Measurements from ENCODE around the gene PVALEF. TPM values are rescaled to one million over a fixed set of nuclear protein-coding genes. Genes with fewer than 3 reads are reported as not detected.
"Not testable (repeated sequence)": the region's sequence is repeated elsewhere in the genome, so short reads cannot be mapped to it uniquely, and the experiment has no call there.

PVALEF gene
- total RNA-seq, 4 donors from 2014 or later, result not detected

GRCh38 chr17:81148986-81149533, 16.2 kb upstream of the PVALEF start:
- WGBS, 2 donors, result 83 to 86% methylated on average over 11 to 13 of the region's 14 CpGs
- no peak overlapping the region for H3K27ac ChIP-seq

GRCh38 chr17:81150377-81151077, 14.8 kb upstream of the PVALEF start:
- intact Hi-C loops (cut with DNase I), result no loop called here
- 53% methylated on average over 8 to 13 of the region's 14 CpGs for WGBS, 2 donors
- no peaks in the 10 kb centered on the region for H3K9me3 ChIP-seq
- H3K27ac ChIP-seq, result no peak overlapping the region
- H3K4me3 ChIP-seq (replicated peaks in 1 of 3), result no peak overlapping the region
- H3K4me1 ChIP-seq, result peaks cover 0 to 10% of the 10 kb centered on the region in 2 donors
- no peak for TF ChIP-seq CTCF (IDR thresholded peaks at IDR 0.05)
- TF ChIP-seq POLR2A (IDR thresholded peaks at IDR 0.05), result no peak
- H3K36me3 ChIP-seq, result no peaks in the 10 kb centered on the region
- no peak for DNase-seq
- no peaks in the 10 kb centered on the region for H3K27me3 ChIP-seq

More at GRCh38 chr17:81148986-81149533, 16.2 kb upstream of the PVALEF start:
- Histone ChIP-seq H3K9me3 (no peaks in the 10 kb centered on the region), H3K36me3 (no peaks in the 10 kb centered on the region), H3K27me3 (no peaks in the 10 kb centered on the region), H3K4me3 (replicated peaks in 1 of 3) (no peak overlapping the region), H3K4me1 (peaks cover 0 to 10% of the 10 kb centered on the region in 2 donors)
- DNase-seq, result no peak
- intact Hi-C loops (cut with DNase I), result no loop called here
- TF ChIP-seq CTCF (IDR thresholded peaks at IDR 0.05) (no peak), POLR2A (IDR thresholded peaks at IDR 0.05) (no peak)

GRCh38 chr17:81151278-81151677, 14.0 kb upstream of the PVALEF start:
- H3K36me3 ChIP-seq, result no peaks in the 10 kb centered on the region
- no peaks in the 10 kb centered on the region for H3K9me3 ChIP-seq
- 84 to 94% methylated on average over 5 to 7 of the region's 13 CpGs for WGBS, 2 donors
- H3K4me3 ChIP-seq (replicated peaks in 1 of 3), result no peak overlapping the region
- no peaks in the 10 kb centered on the region for H3K27me3 ChIP-seq
- peaks cover 0 to 10% of the 10 kb centered on the region in 2 donors for H3K4me1 ChIP-seq
- no peak for DNase-seq
- H3K27ac ChIP-seq, result no peak overlapping the region
- intact Hi-C loops (cut with DNase I), result no loop called here
- TF ChIP-seq POLR2A (IDR thresholded peaks at IDR 0.05), result no peak
- TF ChIP-seq CTCF (IDR thresholded peaks at IDR 0.05), result no peak

GRCh38 chr17:81152288-81152828, 12.9 kb upstream of the PVALEF start:
- no peak overlapping the region for H3K27ac ChIP-seq
- no peaks in the 10 kb centered on the region for H3K27me3 ChIP-seq
- TF ChIP-seq POLR2A (IDR thresholded peaks at IDR 0.05) (no peak), CTCF (IDR thresholded peaks at IDR 0.05) (no peak)
- no peaks in the 10 kb centered on the region for H3K9me3 ChIP-seq
- WGBS, 2 donors, result 80 to 89% methylated on average over 8 of the region's 8 CpGs
- intact Hi-C loops (cut with DNase I), result no loop called here
- H3K36me3 ChIP-seq, result no peaks in the 10 kb centered on the region
- H3K4me3 ChIP-seq (replicated peaks in 1 of 3), result no peak overlapping the region
- peaks cover 0 to 10% of the 10 kb centered on the region in 2 donors for H3K4me1 ChIP-seq
- no peak for DNase-seq

GRCh38 chr17:81153340-81153803, 11.9 kb upstream of the PVALEF start:
- no peaks in the 10 kb centered on the region for H3K27me3 ChIP-seq
- H3K36me3 ChIP-seq, result no peaks in the 10 kb centered on the region
- no peak for DNase-seq
- intact Hi-C loops (cut with DNase I), result no loop called here
- H3K4me1 ChIP-seq, result peaks cover 0 to 10% of the 10 kb centered on the region in 2 donors
- 77 to 80% methylated on average over 17 of the region's 17 CpGs for WGBS, 2 donors
- no peak overlapping the region for H3K4me3 ChIP-seq (replicated peaks in 1 of 3)
- H3K27ac ChIP-seq, result no peak overlapping the region
- TF ChIP-seq POLR2A (IDR thresholded peaks at IDR 0.05) (no peak), CTCF (IDR thresholded peaks at IDR 0.05) (no peak)
- no peaks in the 10 kb centered on the region for H3K9me3 ChIP-seq

- DNase-seq; H3K4me3 ChIP-seq (replicated peaks in 1 of 3); H3K9me3 ChIP-seq; H3K36me3 ChIP-seq; H3K27me3 ChIP-seq; H3K27ac ChIP-seq; H3K4me1 ChIP-seq; intact Hi-C loops (cut with DNase I): not testable (repeated sequence)
- 90 to 93% methylated on average over 9 of the region's 9 CpGs for WGBS, 2 donors
Measured at GRCh38 chr17:81154016-81154415, 11.3 kb upstream of the PVALEF start.
